ENCODE measurements around the gene RNF138. TPM values are rescaled to one million over a fixed set of nuclear protein-coding genes. Genes with fewer than 3 reads are reported as not detected.

RNF138 gene
- total RNA-seq, 4 donors from 2014 or later, result 13.2 to 28.6 (median 15.4) TPM

- TF ChIP-seq CTCF (IDR thresholded peaks at IDR 0.05), result no peak
- no peak for TF ChIP-seq POLR2A (IDR thresholded peaks at IDR 0.05)
- intact Hi-C loops (cut with DNase I), result no loop called here
- Histone ChIP-seq H3K4me1 (peaks cover 0 to 10% (median 0%) of the 10 kb centered on the region in 3 donors), H3K36me3 (peaks cover 2 to 58% (median 2%) of the 10 kb centered on the region in 3 donors), H3K27me3 (no peaks in the 10 kb centered on the region), H3K27ac (no peak overlapping the region), H3K9me3 (no peaks in the 10 kb centered on the region), H3K4me3 (no peak overlapping the region)
- DNase-seq, result no peak
- 73 to 75% methylated on average over 3 of the region's 3 CpGs for WGBS, 2 donors
Observed at GRCh38 chr18:32111706-32112105, 20.0 kb downstream of the RNF138 start.

GRCh38 chr18:32112826-32113225, 21.2 kb downstream of the RNF138 start:
- no peaks in the 10 kb centered on the region for H3K27me3 ChIP-seq
- H3K27ac ChIP-seq, result no peak overlapping the region
- WGBS, 2 donors, result 94% methylated on average over 4 of the region's 4 CpGs
- H3K9me3 ChIP-seq, result no peaks in the 10 kb centered on the region
- TF ChIP-seq POLR2A (IDR thresholded peaks at IDR 0.05) (no peak), CTCF (IDR thresholded peaks at IDR 0.05) (no peak)
- DNase-seq, result no peak
- H3K36me3 ChIP-seq, result peaks cover 4 to 70% (median 5%) of the 10 kb centered on the region in 3 donors
- no peak overlapping the region for H3K4me3 ChIP-seq
- intact Hi-C loops (cut with DNase I), result no loop called here
- peaks cover 0 to 10% (median 0%) of the 10 kb centered on the region in 3 donors for H3K4me1 ChIP-seq

GRCh38 chr18:32114293-32114942, 22.7 kb downstream of the RNF138 start:
- H3K27ac ChIP-seq, result no peak overlapping the region
- H3K27me3 ChIP-seq, result no peaks in the 10 kb centered on the region
- DNase-seq, result no peak
- no peaks in the 10 kb centered on the region for H3K9me3 ChIP-seq
- H3K36me3 ChIP-seq, result peaks cover 4 to 83% (median 5%) of the 10 kb centered on the region in 3 donors
- no peak overlapping the region for H3K4me3 ChIP-seq
- peaks cover 0 to 10% (median 0%) of the 10 kb centered on the region in 3 donors for H3K4me1 ChIP-seq
- intact Hi-C loops (cut with DNase I), result no loop called here
- TF ChIP-seq POLR2A (IDR thresholded peaks at IDR 0.05) (no peak), CTCF (IDR thresholded peaks at IDR 0.05) (no peak)
- WGBS, 2 donors, result 89 to 92% methylated on average over 4 of the region's 4 CpGs

- no peak overlapping the region for H3K27ac ChIP-seq
- intact Hi-C loops (cut with DNase I), result no loop called here
- no peaks in the 10 kb centered on the region for H3K9me3 ChIP-seq
- H3K36me3 ChIP-seq, result peaks cover 0 to 89% (median 4%) of the 10 kb centered on the region in 3 donors
- TF ChIP-seq CTCF (IDR thresholded peaks at IDR 0.05) (no peak), POLR2A (IDR thresholded peaks at IDR 0.05) (no peak)
- H3K27me3 ChIP-seq, result no peaks in the 10 kb centered on the region
- DNase-seq, result no peak
- H3K4me1 ChIP-seq, result no peaks in the 10 kb centered on the region
- 91 to 94% methylated on average over 5 of the region's 5 CpGs for WGBS, 2 donors
- no peak overlapping the region for H3K4me3 ChIP-seq
Observed at GRCh38 chr18:32122039-32122438, 30.4 kb downstream of the RNF138 start.

GRCh38 chr18:32126538-32126937, 34.9 kb downstream of the RNF138 start:
- H3K36me3 ChIP-seq, result peaks cover 0 to 96% (median 4%) of the 10 kb centered on the region in 3 donors
- DNase-seq, result no peak
- no peaks in the 10 kb centered on the region for H3K27me3 ChIP-seq
- intact Hi-C loops (cut with DNase I), result no loop called here
- H3K9me3 ChIP-seq, result no peaks in the 10 kb centered on the region
- TF ChIP-seq CTCF (IDR thresholded peaks at IDR 0.05) (no peak), POLR2A (IDR thresholded peaks at IDR 0.05) (no peak)
- no peak overlapping the region for H3K27ac ChIP-seq
- WGBS, 2 donors, result 91 to 96% methylated on average over 3 of the region's 3 CpGs
- no peak overlapping the region for H3K4me3 ChIP-seq
- no peaks in the 10 kb centered on the region for H3K4me1 ChIP-seq
